K562 (cell line): Measurements from ENCODE around the gene SLAIN2.

Experiments used
- SMC3 ChIP-seq: conservative IDR thresholded peaks from 2 replicates; pipeline ENCODE4 v1.6.1; 2011; ENCODE audit warnings: low read depth, low read length, improper control_type of control experiment; ENCODE audit not compliant: insufficient read depth
- TCF7L2 ChIP-seq: fragments of 150-350 bp; IDR thresholded peaks from 2 replicates; pipeline ENCODE4 v1.6.1; 2016; ENCODE audit warnings: low read depth, mild to moderate bottlenecking, low read length, moderate library complexity
- TF ChIP-seq, protein P1 (sequence below), 2 experiments: fragments of 200-800 bp in 1 of 2; sonication (Bioruptor generic) in 1 of 2; sonication (generic) in 1 of 2; formaldehyde crosslinking in 1 of 2; IDR thresholded peaks in 1 of 2; conservative IDR thresholded peaks in 1 of 2; 2 replicates each; pipeline versions ENCODE4 v1.5.0 to v1.6.1; 2016 to 2020; ENCODE audit warnings: missing compliant biosample characterization in 1 of 2, missing genetic modification characterization in 1 of 2, missing genetic modification reagents in 1 of 2
- TF ChIP-seq, protein P2 (sequence below): sonication (generic); formaldehyde crosslinking; IDR thresholded peaks from 2 replicates; pipeline ENCODE4 v1.8.0; 2023; ENCODE audit warnings: mild to moderate bottlenecking, missing genetic modification reagents

DNA sequence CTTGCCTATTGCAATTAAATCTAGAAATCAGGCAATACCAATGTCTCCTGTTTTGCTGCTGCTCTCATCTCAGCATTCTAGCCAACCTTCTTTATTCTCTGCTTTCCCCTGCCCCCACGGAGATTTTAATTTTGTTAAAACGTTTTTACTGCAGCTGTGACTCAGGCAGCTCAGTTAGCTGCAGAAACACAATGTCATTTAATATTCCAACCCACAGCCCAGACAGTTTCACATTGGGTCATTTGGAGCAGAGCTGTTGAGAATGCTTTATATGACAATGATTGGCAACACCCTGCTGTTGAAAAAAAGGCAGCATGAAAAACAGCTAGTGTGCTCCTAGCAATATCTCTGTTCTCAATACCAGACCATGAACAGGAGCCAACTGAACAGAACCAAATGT lies 129.2 kb downstream of the SLAIN2 start:
- TF ChIP-seq TCF7L2, result no peak
- TF ChIP-seq, protein P1, sequence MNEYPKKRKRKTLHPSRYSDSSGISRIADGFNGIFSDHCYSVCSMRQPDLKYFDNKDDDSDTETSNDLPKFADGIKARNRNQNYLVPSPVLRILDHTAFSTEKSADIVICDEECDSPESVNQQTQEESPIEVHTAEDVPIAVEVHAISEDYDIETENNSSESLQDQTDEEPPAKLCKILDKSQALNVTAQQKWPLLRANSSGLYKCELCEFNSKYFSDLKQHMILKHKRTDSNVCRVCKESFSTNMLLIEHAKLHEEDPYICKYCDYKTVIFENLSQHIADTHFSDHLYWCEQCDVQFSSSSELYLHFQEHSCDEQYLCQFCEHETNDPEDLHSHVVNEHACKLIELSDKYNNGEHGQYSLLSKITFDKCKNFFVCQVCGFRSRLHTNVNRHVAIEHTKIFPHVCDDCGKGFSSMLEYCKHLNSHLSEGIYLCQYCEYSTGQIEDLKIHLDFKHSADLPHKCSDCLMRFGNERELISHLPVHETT (CRISPR knock-in tag; conservative IDR thresholded peaks at IDR 0.05 in 1 of 2, IDR thresholded peaks at IDR 0.05 in 1 of 2), result no peak
- TF ChIP-seq, protein P2, sequence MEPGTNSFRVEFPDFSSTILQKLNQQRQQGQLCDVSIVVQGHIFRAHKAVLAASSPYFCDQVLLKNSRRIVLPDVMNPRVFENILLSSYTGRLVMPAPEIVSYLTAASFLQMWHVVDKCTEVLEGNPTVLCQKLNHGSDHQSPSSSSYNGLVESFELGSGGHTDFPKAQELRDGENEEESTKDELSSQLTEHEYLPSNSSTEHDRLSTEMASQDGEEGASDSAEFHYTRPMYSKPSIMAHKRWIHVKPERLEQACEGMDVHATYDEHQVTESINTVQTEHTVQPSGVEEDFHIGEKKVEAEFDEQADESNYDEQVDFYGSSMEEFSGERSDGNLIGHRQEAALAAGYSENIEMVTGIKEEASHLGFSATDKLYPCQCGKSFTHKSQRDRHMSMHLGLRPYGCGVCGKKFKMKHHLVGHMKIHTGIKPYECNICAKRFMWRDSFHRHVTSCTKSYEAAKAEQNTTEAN (CRISPR knock-in tag), result no peak
- no peak for TF ChIP-seq SMC3
